Measurements from ENCODE around the gene GABPA. TPM values are rescaled to one million over a fixed set of nuclear protein-coding genes. Genes with fewer than 3 reads are reported as not detected.

Gene GABPA
- total RNA-seq, 1 donor from 2014 or later, result 30.0 TPM

GRCh38 chr21:25806060-25806459 is 71.3 kb downstream of the GABPA start:
- no peaks in the 10 kb centered on the region for H3K36me3 Mint-ChIP-seq
- no peak overlapping the region for H3K4me3 Mint-ChIP-seq
- H3K27ac Mint-ChIP-seq, result no peak overlapping the region
- no peak for DNase-seq (ENCODE audit: low spot score in 2 of 2, unreplicated experiment in 2 of 2)
- H3K27me3 Mint-ChIP-seq (ENCODE audit: low read depth), result no peaks in the 10 kb centered on the region
- H3K4me1 Mint-ChIP-seq, result peaks cover 2% of the 10 kb centered on the region
- H3K9me3 Mint-ChIP-seq, result peaks cover 14% of the 10 kb centered on the region
- no peak for TF ChIP-seq CTCF (IDR thresholded peaks at IDR 0.05; ENCODE audit: unreplicated experiment)

- no peak overlapping the region for H3K4me3 Mint-ChIP-seq
- no peak overlapping the region for H3K27ac Mint-ChIP-seq
- no peak for DNase-seq (ENCODE audit: low spot score in 2 of 2, unreplicated experiment in 2 of 2)
- no peaks in the 10 kb centered on the region for H3K4me1 Mint-ChIP-seq
- no peaks in the 10 kb centered on the region for H3K36me3 Mint-ChIP-seq
- H3K27me3 Mint-ChIP-seq (ENCODE audit: low read depth), result no peaks in the 10 kb centered on the region
- H3K9me3 Mint-ChIP-seq, result peaks cover 14% of the 10 kb centered on the region
- no peak for TF ChIP-seq CTCF (IDR thresholded peaks at IDR 0.05; ENCODE audit: unreplicated experiment)
These were observed 72.4 kb downstream of the GABPA start for GRCh38 chr21:25807191-25807590.

GRCh38 chr21:25809013-25809412 is 74.2 kb downstream of the GABPA start:
- Mint-ChIP-seq H3K27ac (no peak overlapping the region), H3K36me3 (no peaks in the 10 kb centered on the region), H3K9me3 (peaks cover 14% of the 10 kb centered on the region), H3K27me3 (ENCODE audit: low read depth) (no peaks in the 10 kb centered on the region), H3K4me3 (no peak overlapping the region), H3K4me1 (no peaks in the 10 kb centered on the region)
- no peak for DNase-seq (ENCODE audit: low spot score in 2 of 2, unreplicated experiment in 2 of 2)
- TF ChIP-seq CTCF (IDR thresholded peaks at IDR 0.05; ENCODE audit: unreplicated experiment), result no peak

- H3K27ac Mint-ChIP-seq, result no peak overlapping the region
- no peaks in the 10 kb centered on the region for H3K27me3 Mint-ChIP-seq (ENCODE audit: low read depth)
- no peak for DNase-seq (ENCODE audit: low spot score in 2 of 2, unreplicated experiment in 2 of 2)
- peaks cover 17% of the 10 kb centered on the region for H3K9me3 Mint-ChIP-seq
- no peaks in the 10 kb centered on the region for H3K4me1 Mint-ChIP-seq
- no peaks in the 10 kb centered on the region for H3K36me3 Mint-ChIP-seq
- no peak for TF ChIP-seq CTCF (IDR thresholded peaks at IDR 0.05; ENCODE audit: unreplicated experiment)
- no peak overlapping the region for H3K4me3 Mint-ChIP-seq
These were observed 76.4 kb downstream of the GABPA start for GRCh38 chr21:25811186-25811585.

- no peaks in the 10 kb centered on the region for H3K27me3 Mint-ChIP-seq (ENCODE audit: low read depth)
- no peak for TF ChIP-seq CTCF (IDR thresholded peaks at IDR 0.05; ENCODE audit: unreplicated experiment)
- H3K36me3 Mint-ChIP-seq, result no peaks in the 10 kb centered on the region
- no peak for DNase-seq (ENCODE audit: low spot score in 2 of 2, unreplicated experiment in 2 of 2)
- no peak overlapping the region for H3K4me3 Mint-ChIP-seq
- no peak overlapping the region for H3K27ac Mint-ChIP-seq
- H3K9me3 Mint-ChIP-seq, result peaks cover 16% of the 10 kb centered on the region
- peaks cover 13% of the 10 kb centered on the region for H3K4me1 Mint-ChIP-seq
These were observed 79.1 kb downstream of the GABPA start for GRCh38 chr21:25813917-25814316.

- peaks cover 8% of the 10 kb centered on the region for H3K9me3 Mint-ChIP-seq
- H3K4me1 Mint-ChIP-seq, result peaks cover 16% of the 10 kb centered on the region
- H3K36me3 Mint-ChIP-seq, result no peaks in the 10 kb centered on the region
- H3K27me3 Mint-ChIP-seq (ENCODE audit: low read depth), result no peaks in the 10 kb centered on the region
- peak overlapping the region; percentile 71 for H3K27ac Mint-ChIP-seq
- DNase-seq (ENCODE audit: low spot score in 2 of 2, unreplicated experiment in 2 of 2), result no peak
- no peak for TF ChIP-seq CTCF (IDR thresholded peaks at IDR 0.05; ENCODE audit: unreplicated experiment)
- no peak overlapping the region for H3K4me3 Mint-ChIP-seq
These were observed 83.3 kb downstream of the GABPA start for GRCh38 chr21:25818121-25818520.
